Activated CD4-positive, alpha-beta T cell treated with anti-CD3 and anti-CD28 coated beads for 24 hours (primary cell): Measurements from ENCODE around the gene SDR42E2.
"Not testable (repeated sequence)": the region's sequence is repeated elsewhere in the genome, so short reads cannot be mapped to it uniquely, and the experiment has no call there.

ENCODE experiments used
- DNase-seq, 2 donors: peaks; one replicate each; pipeline ENCODE4 v3.0.0-alpha.2; 2020; ENCODE audit warnings: low read depth in 2 of 2

Gene SDR42E2

GRCh38 chr16:22161999-22162655, at the start of gene SDR42E2:
Gene SDR42E2, plus strand, starts transcription at chr16:22162506. Its CDS starts 3,077 bp downstream, at chr16:22165583.
- DNase-seq, result peak; percentile 12 to 23

- DNase-seq, result no peak
Observed at GRCh38 chr16:22116095-22116700, 46.1 kb upstream of the SDR42E2 start.

GRCh38 chr16:22117609-22118008, 44.7 kb upstream of the SDR42E2 start:
- no peak for DNase-seq

- no peak for DNase-seq
Observed at GRCh38 chr16:22120440-22120839, 41.9 kb upstream of the SDR42E2 start.

GRCh38 chr16:22122239-22122638, 40.1 kb upstream of the SDR42E2 start:
- no peak for DNase-seq

- no peak for DNase-seq
Observed at GRCh38 chr16:22123146-22123545, 39.2 kb upstream of the SDR42E2 start.

GRCh38 chr16:22123759-22124490, 38.4 kb upstream of the SDR42E2 start:
- no peak for DNase-seq

- DNase-seq, result no peak
Observed at GRCh38 chr16:22124583-22125284, 37.6 kb upstream of the SDR42E2 start.

GRCh38 chr16:22126037-22126558, 36.2 kb upstream of the SDR42E2 start:
- DNase-seq, result no peak

- not testable (repeated sequence) for DNase-seq
Observed at GRCh38 chr16:22128537-22128936, 33.8 kb upstream of the SDR42E2 start.

- no peak for DNase-seq
Observed at GRCh38 chr16:22130528-22130927, 31.8 kb upstream of the SDR42E2 start.

- no peak for DNase-seq
Observed at GRCh38 chr16:22132801-22133200, 29.5 kb upstream of the SDR42E2 start.

- DNase-seq, result no peak
Observed at GRCh38 chr16:22138482-22138881, 23.8 kb upstream of the SDR42E2 start.

GRCh38 chr16:22139008-22139407, 23.3 kb upstream of the SDR42E2 start:
- no peak for DNase-seq

- DNase-seq, result no peak
Observed at GRCh38 chr16:22139732-22140131, 22.6 kb upstream of the SDR42E2 start.

GRCh38 chr16:22141767-22142166, 20.5 kb upstream of the SDR42E2 start:
- no peak for DNase-seq

GRCh38 chr16:22144520-22144919, 17.8 kb upstream of the SDR42E2 start:
- DNase-seq, result no peak

- DNase-seq, result no peak
Observed at GRCh38 chr16:22147853-22148252, 14.5 kb upstream of the SDR42E2 start.

GRCh38 chr16:22151246-22151998, 10.9 kb upstream of the SDR42E2 start:
- DNase-seq, result no peak

GRCh38 chr16:22152316-22152715, 10.0 kb upstream of the SDR42E2 start:
- no peak for DNase-seq

- not testable (repeated sequence) for DNase-seq
Observed at GRCh38 chr16:22153078-22153477, 9.2 kb upstream of the SDR42E2 start.
